Tongue (tissue), 2 donors: Measurements from ENCODE around the gene ASB2. TPM values are rescaled to one million over a fixed set of nuclear protein-coding genes. Genes with fewer than 3 reads are reported as not detected.

Source experiments
- DNase-seq: peaks from one replicate; pipeline ENCODE4 v3.0.0-alpha.2; 2015
- total RNA-seq: library from RNA; depleted of rRNA; stranded (reverse); fragments of >200 nt; gene quantifications from one replicate; pipeline ENCODE4 v1.2.3, GENCODE V29; 2014

Gene ASB2
- total RNA-seq, 1 donor from 2014 or later, result 69.5 TPM

DNA sequence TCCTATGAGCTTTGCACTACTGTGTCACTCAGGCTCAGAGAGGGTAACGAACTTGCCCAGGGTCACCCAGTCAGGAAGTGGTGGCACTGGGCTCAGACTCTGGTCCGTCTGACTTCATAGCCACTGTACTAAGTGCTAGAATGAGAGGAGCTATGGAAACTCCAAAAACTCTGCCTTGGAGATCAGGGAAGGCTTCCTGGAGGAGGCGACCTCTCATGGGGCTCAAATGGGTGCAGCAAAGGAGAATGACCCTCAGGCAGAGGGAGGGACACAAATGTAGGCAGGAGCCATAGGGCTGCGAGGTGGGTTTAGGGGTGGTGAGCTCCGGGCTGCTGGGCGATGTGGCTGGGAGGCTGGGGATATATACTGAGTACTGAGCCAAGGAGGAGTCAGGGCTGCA lies 23.9 kb upstream of the ASB2 start:
- DNase-seq, result no peak

- DNase-seq, result no peak
Measured at GRCh38 chr14:93999573-93999972, 23.2 kb upstream of the ASB2 start.

DNA sequence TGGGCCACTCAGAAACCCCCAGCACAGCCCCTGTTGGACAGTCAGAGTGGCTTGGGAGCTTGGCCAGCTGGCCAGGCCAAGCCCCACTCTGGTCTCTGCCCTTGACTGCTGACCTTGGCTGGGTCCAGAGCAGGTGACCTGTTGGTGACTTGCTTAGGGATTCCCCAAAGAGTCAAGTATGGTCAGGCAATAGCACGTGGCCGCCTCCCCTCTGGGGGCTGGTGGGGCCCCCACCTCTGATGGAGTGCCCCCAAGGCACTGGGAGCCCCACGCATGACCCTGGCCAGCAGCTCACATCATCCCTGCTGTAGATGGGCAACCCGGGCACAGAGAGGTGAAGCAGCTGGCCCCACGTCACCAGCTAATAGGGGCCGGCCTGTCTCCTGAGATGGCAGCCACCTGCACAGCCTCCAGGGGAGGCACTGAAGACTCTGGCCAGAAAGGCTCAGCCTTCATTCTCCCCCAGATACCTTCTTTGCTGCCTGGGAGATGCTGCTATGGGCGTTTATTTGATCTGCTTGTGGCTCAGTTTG lies 22.6 kb upstream of the ASB2 start:
- DNase-seq, result no peak

GRCh38 chr14:93997916-93998870 lies 21.8 kb upstream of the ASB2 start:
- DNase-seq, result peak; percentile 52

GRCh38 chr14:93997082-93997481 lies 20.7 kb upstream of the ASB2 start, which contains the start of gene CCDC197:
TSS of gene CCDC197 (plus strand) at chr14:93997301. CDS start at chr14:93998132, 831 bp downstream.
- DNase-seq, result no peak

DNA sequence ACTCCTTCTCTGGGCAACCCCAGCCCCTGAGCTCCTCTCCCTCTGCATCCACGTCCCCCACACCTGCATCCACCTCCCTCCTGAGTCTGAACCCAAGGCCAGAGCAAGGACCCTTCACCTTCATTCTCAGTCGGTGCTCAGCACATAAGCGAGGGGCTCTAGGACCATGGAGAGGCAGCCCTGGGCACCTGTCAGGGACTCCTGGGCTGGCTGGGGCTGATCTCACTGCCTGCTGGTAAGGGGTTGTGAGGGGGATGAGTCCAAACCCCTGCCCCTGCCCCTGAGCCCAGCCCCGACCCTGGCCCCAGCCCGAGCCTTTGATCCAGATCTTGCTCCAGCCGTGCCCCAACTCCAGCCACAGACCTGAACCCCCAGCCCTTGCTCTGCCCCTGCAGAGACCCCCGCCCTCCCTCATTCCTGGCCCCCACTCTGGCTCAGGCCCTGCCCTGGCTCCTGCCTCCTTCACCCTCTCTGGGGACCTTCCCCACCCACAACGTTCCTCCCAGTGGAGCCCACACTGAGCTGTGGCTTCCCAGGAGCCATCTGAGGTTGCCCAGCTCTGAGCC lies 19.8 kb upstream of the ASB2 start:
- DNase-seq, result no peak

DNA sequence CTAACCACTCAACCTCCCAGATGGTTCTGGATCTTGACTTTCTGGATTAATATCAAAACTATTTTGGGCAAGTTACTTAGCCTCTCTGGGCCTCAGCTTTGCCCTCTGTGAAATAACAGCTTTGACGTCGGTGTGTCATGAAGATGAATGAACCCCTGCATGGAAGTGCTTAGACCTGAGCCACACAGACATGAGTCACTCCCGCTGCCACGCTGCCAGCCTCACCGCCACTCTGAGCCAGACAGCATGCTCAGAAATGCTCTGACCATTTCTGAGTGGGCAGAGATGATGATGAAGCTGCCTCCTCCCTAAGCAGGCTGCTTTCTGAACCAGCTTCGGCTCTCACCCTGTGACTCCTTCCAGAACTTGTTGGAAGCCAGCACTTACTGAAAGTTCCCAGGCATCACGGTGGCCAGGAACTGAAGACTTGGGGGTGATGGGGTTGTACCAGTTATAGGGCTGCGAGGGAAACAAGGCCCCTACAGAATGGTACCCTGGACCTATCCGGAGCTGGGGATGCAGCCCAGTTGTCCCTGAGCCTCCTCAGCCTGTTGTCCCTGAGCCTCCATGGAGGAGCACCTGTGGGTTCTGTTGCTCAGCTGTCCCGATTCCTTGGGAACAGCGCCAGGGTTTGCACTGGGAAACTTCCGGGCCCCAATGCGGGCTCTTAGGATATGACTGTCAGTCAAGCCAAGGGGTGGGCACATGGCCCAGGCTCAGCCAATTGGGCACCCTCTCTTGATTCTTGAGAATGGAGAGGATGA lies 18.7 kb upstream of the ASB2 start:
- peak; percentile 83 for DNase-seq

GRCh38 chr14:93993382-93993781 lies 17.0 kb upstream of the ASB2 start:
- no peak for DNase-seq

DNA sequence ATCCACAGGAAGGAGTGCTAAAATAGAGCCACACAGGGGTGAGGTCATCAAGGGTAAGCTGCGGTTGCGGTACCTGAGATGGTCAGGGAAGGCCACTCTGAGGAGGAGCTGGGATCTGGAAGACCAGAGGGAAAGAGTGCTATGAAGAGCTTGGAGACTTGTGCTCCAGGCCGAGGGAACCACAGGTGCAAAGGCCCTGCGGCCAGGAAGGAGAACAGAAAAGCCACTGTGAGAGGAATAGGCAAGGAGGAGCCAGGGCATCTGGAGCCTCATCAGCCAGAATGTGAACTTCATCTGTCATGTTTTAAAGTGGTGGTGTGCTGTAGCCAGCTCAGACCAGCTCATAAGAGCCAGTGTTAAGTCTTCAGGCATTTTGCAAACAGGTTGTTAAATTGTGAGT lies 15.3 kb upstream of the ASB2 start:
- no peak for DNase-seq

DNA sequence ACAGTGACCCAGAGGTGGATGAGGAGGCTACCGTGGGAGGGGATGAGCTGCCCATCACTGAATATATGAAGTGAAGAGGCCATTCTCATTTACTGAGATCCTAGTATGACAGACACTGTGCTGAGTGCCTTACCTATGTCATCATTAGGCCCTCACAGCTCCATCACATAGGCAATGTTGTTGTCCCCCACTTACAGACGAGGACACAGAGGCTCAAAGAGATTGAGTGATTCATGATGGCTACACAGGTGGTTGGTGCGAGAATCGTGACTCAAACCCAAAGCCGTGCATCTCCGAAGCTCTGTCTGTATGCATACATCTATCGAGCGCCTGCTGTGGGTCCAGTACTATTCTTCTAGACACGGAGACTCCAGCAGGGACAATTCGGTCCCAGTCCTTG lies 14.8 kb upstream of the ASB2 start:
- no peak for DNase-seq

GRCh38 chr14:93989939-93990338 lies 13.6 kb upstream of the ASB2 start:
- DNase-seq, result no peak

- no peak for DNase-seq
Measured at GRCh38 chr14:93987815-93988476, 11.6 kb upstream of the ASB2 start.

DNA sequence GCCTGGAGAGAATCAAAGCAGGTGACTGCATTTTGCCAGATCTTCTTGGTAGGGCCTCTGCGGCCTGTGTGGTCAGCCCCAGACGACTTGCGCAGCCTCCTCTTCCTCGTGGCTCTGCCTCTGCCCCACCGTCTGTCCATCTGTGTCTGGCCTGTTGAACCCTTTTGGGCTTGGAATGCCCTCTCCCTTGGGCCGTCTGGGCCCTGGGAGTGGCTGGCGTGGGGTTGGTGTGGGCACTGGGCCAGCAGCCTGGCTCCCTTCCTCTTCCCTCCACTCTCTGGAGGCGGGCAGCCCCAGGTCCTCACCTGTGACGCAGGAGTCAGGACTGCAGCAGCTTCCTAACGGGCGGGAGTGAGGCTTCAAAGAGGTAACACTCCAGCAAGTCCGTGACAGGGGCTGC lies 11.0 kb upstream of the ASB2 start:
- no peak for DNase-seq

- DNase-seq, result peak; percentile 74
Measured at GRCh38 chr14:93986955-93987354, 10.6 kb upstream of the ASB2 start.

- peak; percentile 64 for DNase-seq
Measured at GRCh38 chr14:93984987-93985410, 8.6 kb upstream of the ASB2 start.

DNA sequence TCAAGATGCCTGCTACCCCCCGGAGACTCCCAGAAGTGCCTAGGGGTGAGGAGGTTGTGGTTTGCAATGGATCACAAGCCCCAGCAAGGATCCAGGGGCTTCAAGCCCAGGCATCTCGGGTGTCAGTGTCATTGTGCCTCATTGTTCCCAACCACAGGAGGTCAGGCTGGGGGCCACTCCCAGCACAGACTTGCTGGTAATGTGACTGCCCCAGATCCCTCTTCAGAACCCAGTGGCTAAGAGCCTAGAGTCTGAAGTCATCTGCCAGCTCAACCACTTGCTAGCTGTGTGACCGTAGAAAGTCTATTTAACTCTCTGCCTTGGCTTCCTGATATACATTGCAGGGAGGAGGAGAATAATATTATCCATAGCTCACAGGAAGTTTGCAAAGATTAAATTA lies 7.7 kb upstream of the ASB2 start:
- no peak for DNase-seq

- DNase-seq, result no peak
Measured at GRCh38 chr14:93982230-93983007, 6.0 kb upstream of the ASB2 start.

- DNase-seq, result no peak
Measured at GRCh38 chr14:93981316-93982229, 5.2 kb upstream of the ASB2 start.

DNA sequence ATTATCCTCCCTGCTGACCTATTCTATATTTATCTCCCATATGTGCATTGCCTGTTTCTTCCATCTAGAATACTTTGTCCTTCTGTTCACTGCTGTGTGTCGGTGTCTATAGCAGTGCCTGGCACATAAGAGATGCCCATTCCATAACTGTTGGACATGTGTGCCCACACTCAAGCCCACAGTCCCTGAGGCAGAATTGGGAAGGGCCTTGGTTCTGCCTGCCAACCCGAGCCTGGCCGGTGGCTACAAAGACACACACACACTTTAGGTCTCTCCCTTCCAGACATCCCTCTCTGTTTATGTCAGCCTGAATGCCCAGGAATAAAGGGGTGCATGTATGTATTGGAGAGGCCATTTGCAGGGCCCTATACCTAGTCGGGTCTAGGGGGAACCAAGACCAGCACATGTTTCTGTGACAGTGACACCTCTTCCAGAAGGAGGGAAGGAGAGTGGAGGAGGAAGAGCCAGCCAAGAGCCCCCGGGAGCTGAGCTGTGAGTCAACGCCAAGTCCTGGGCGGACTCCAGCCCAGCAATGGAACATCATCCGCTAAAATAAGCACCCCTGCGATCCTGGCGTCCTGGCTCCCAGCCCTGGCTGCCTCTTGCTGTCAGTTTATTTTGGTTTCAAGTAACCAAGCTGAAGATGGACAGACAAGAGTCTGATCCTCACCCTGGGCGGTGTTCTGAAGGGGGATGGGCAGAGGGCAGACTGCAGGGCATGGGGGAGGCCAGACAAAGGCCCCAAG lies 4.3 kb upstream of the ASB2 start:
- peak; percentile 77 for DNase-seq
